GM12865 (cell line): ENCODE measurements around the gene ABL2.
"Not testable (repeated sequence)": the region's sequence is repeated elsewhere in the genome, so short reads cannot be mapped to it uniquely, and the experiment has no call there.

ENCODE experiments used
- DNase-seq: peaks from one replicate; pipeline ENCODE4 v3.0.0; 2010; ENCODE audit warnings: low read depth
- H3K4me3 ChIP-seq: 2 replicates; pipeline ENCODE4 v1.5.1; 2011; ENCODE audit warnings: mild to moderate bottlenecking, low read depth, low read length, control low read depth
- CTCF ChIP-seq: IDR thresholded peaks from 2 replicates; pipeline ENCODE4 v1.5.1; 2011; ENCODE audit warnings: low read length, control low read depth, low read depth, inconsistent platforms; ENCODE audit not compliant: insufficient read depth; ENCODE audit errors: missing control alignments

Gene ABL2

GRCh38 chr1:179145521-179145920, 84.0 kb downstream of the ABL2 start:
- no peak for DNase-seq
- no peak overlapping the region for H3K4me3 ChIP-seq
- TF ChIP-seq CTCF, result no peak

GRCh38 chr1:179144626-179145025, 84.9 kb downstream of the ABL2 start:
- H3K4me3 ChIP-seq, result no peak overlapping the region
- DNase-seq, result no peak
- no peak for TF ChIP-seq CTCF

GRCh38 chr1:179143322-179143721, 86.2 kb downstream of the ABL2 start:
- no peak overlapping the region for H3K4me3 ChIP-seq
- no peak for TF ChIP-seq CTCF
- DNase-seq, result no peak

GRCh38 chr1:179142889-179143299, 86.6 kb downstream of the ABL2 start:
- TF ChIP-seq CTCF, result no peak
- no peak for DNase-seq
- no peak overlapping the region for H3K4me3 ChIP-seq

- H3K4me3 ChIP-seq, result no peak overlapping the region
- TF ChIP-seq CTCF, result no peak
- DNase-seq, result no peak
These were observed 87.8 kb downstream of the ABL2 start for GRCh38 chr1:179141592-179142251.

- DNase-seq, H3K4me3 ChIP-seq: not testable (repeated sequence)
These were observed 90.7 kb downstream of the ABL2 start for GRCh38 chr1:179138755-179139154.

- no peak overlapping the region for H3K4me3 ChIP-seq
- DNase-seq, result no peak
- TF ChIP-seq CTCF, result no peak
These were observed 91.7 kb downstream of the ABL2 start for GRCh38 chr1:179137617-179138255.

- H3K4me3 ChIP-seq, DNase-seq: not testable (repeated sequence)
These were observed 93.8 kb downstream of the ABL2 start for GRCh38 chr1:179135707-179136106.

- not testable (repeated sequence) for DNase-seq, H3K4me3 ChIP-seq
These were observed 94.3 kb downstream of the ABL2 start for GRCh38 chr1:179135168-179135567.
